ENCODE data around the gene ZNF837.

ZNF837 gene

DNA sequence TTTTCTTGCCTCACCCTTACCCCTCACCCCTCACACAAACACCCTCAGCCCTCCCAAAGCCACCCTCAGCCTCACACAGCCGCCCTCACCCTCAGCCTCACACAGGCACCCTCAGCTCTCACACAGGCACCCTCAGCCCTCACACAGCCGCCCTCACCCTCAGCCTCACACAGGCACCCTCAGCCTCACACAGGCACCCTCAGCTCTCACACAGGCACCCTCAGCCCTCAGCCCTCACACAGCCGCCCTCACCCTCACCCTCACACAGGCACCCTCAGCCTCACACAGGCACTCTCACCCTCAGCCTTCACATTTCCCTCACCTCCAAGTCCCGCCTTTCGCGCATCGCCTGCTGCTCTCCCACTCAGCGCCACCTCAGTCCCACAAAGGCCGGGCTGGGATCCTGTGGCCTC lies 54.3 kb downstream of the ZNF837 start:
- TF ChIP-seq, protein P1, sequence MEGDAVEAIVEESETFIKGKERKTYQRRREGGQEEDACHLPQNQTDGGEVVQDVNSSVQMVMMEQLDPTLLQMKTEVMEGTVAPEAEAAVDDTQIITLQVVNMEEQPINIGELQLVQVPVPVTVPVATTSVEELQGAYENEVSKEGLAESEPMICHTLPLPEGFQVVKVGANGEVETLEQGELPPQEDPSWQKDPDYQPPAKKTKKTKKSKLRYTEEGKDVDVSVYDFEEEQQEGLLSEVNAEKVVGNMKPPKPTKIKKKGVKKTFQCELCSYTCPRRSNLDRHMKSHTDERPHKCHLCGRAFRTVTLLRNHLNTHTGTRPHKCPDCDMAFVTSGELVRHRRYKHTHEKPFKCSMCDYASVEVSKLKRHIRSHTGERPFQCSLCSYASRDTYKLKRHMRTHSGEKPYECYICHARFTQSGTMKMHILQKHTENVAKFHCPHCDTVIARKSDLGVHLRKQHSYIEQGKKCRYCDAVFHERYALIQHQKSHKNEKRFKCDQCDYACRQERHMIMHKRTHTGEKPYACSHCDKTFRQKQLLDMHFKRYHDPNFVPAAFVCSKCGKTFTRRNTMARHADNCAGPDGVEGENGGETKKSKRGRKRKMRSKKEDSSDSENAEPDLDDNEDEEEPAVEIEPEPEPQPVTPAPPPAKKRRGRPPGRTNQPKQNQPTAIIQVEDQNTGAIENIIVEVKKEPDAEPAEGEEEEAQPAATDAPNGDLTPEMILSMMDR (IDR thresholded peaks at IDR 0.05; ENCODE audit: insufficient read depth, low read length, poor library complexity, severe bottlenecking): no peak
- Histone ChIP-seq H3K36me3 (ENCODE audit: control insufficient read depth, insufficient read depth, low read length) (no peaks in the 10 kb centered on the region; the same call in 1 of the 2 replicates), H3K4me3 (replicated peaks; ENCODE audit: low read depth, low read length) (peak overlapping the region; percentile 99), H3K27me3 (replicated peaks; ENCODE audit: control insufficient read depth, insufficient read depth, low read length) (no peaks in the 10 kb centered on the region)
- DNase-seq (ENCODE audit: extremely low read depth, insufficient read length): no peak

DNA sequence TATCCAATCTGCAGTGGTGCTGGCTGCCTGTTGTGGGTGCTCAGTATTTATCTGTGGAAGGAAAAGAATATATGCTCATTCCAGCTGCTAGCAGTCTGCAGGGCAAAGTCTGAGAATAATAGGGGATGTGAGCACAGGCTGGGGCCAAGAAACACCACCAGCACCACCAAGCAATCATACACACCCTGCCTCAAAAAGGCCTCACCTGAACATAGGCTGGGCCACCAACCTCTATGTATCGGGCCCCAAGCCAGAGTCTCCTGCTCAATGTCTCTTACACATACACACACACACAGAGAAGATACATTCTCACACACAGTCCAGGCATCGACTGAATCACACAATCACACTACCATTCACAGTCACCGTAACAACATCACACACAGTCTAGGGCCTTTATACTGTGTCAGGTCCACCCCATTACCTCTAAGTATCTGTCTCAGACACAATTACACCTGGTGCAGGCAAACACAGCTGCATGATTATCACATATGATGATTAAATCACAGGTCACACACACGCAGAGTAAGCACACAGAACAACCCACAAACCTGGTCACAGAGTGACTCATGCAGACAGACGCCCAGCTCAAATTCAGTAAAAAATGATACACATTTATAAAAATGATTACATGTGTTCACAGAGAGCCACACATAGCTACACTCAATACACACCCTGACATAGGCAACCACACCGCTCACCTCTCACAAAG lies 55.4 kb downstream of the ZNF837 start:
- no peaks in the 10 kb centered on the region for H3K27me3 ChIP-seq (replicated peaks; ENCODE audit: control insufficient read depth, insufficient read depth, low read length)
- DNase-seq (ENCODE audit: extremely low read depth, insufficient read length): no peak
- H3K4me3 ChIP-seq (replicated peaks; ENCODE audit: low read depth, low read length): peak overlapping the region; percentile 99
- H3K36me3 ChIP-seq (ENCODE audit: control insufficient read depth, insufficient read depth, low read length): no peaks in the 10 kb centered on the region; the same call in 1 of the 2 replicates
- TF ChIP-seq, protein P1 (IDR thresholded peaks at IDR 0.05; ENCODE audit: insufficient read depth, low read length, poor library complexity, severe bottlenecking): no peak

DNA sequence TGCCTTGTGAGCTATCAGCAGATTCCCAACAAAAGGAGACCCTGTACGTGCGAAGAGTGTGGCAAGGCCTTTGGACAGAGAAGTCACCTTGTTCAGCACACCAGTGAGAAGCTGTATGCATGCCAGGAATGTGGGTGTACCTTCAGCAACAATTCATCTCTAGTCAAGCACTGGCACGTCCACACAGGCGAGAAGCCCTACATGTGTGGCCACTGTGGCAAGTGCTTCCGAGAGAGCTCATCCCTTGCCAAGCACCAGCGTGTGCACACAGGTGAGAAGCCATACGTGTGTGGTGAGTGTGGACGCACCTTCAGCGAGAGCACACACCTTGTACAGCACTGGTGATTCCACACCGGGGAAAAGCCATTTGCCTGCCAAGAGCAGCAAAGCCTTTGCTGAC lies 61.6 kb downstream of the ZNF837 start:
- TF ChIP-seq, protein P1 (IDR thresholded peaks at IDR 0.05; ENCODE audit: insufficient read depth, low read length, poor library complexity, severe bottlenecking): no peak
- no peak overlapping the region for H3K4me3 ChIP-seq (replicated peaks; ENCODE audit: low read depth, low read length)
- H3K27me3 ChIP-seq (replicated peaks; ENCODE audit: control insufficient read depth, insufficient read depth, low read length): no peaks in the 10 kb centered on the region
- H3K36me3 ChIP-seq (ENCODE audit: control insufficient read depth, insufficient read depth, low read length): peaks cover 10% of the 10 kb centered on the region
- no peak for DNase-seq (ENCODE audit: extremely low read depth, insufficient read length)

DNA sequence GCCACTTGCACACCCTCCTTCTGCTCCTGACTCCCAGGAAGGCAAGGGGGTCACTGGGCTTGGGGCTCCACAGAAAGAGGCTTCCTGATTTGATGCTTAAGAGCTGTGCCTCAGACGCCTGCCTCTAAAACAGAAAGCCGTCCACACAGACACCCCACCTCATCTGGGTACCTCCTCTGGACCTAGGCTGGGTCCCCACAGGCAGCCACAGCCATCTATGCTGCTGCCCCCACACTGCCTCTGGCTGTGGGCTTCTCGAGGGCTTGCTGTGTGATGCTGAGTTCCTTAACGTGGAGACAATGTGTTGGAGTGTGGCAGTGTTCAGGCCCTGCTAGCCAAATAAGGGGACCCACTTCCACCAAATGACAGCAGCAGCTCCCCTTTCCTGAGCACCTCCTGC lies 62.5 kb downstream of the ZNF837 start:
- DNase-seq (ENCODE audit: extremely low read depth, insufficient read length): no peak
- TF ChIP-seq, protein P1 (IDR thresholded peaks at IDR 0.05; ENCODE audit: insufficient read depth, low read length, poor library complexity, severe bottlenecking): no peak
- Histone ChIP-seq H3K4me3 (replicated peaks; ENCODE audit: low read depth, low read length) (no peak overlapping the region), H3K27me3 (replicated peaks; ENCODE audit: control insufficient read depth, insufficient read depth, low read length) (no peaks in the 10 kb centered on the region), H3K36me3 (ENCODE audit: control insufficient read depth, insufficient read depth, low read length) (peaks cover 10% of the 10 kb centered on the region)

Data from GM06990 (cell line).